VCaP (cell line): Measurements from ENCODE around the gene PCDH12.

Experiments
- H3K27ac ChIP-seq: fragments of 450-650 bp; 2 replicates; pipeline ENCODE4 v1.5.1; 2017
- TF ChIP-seq, protein P1 (sequence below): fragments of 450-650 bp; conservative IDR thresholded peaks from 2 replicates; pipeline ENCODE4 v1.5.1; 2017; ENCODE audit warnings: mild to moderate bottlenecking, moderate library complexity

Gene PCDH12

DNA sequence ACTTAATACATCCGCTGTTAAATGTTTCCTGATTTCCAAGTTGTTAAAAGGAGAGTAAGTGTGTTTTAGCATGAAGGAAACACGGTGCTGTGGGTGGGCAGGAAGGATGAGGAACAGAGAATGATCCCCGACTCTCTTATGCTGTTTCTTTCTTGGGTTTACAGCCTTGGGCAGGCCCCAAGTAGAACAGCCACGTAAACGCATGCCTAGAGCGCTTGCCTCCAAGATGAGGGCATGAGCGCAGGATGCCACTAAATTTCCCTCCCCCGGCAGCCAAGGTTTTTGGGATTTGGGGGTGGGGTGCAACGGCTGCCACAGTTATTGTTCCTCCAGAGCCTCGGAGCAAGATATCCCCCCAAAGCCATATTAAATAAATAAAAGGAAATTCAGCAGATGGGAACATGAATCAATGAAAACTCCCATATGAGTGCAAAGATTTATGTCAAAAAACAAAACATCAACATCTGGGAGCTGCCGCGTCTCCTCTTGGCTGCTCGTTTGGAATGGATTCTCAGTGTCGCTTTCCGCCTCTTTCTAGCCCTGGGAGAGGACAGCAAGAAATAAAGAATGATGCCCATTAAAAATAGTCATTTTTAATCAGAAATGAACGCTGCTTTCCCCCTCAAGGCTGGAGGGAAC is 44.3 kb downstream of the PCDH12 start:
- no peak overlapping the region; the same call in 1 of the 2 replicates for H3K27ac ChIP-seq
- TF ChIP-seq, protein P1, sequence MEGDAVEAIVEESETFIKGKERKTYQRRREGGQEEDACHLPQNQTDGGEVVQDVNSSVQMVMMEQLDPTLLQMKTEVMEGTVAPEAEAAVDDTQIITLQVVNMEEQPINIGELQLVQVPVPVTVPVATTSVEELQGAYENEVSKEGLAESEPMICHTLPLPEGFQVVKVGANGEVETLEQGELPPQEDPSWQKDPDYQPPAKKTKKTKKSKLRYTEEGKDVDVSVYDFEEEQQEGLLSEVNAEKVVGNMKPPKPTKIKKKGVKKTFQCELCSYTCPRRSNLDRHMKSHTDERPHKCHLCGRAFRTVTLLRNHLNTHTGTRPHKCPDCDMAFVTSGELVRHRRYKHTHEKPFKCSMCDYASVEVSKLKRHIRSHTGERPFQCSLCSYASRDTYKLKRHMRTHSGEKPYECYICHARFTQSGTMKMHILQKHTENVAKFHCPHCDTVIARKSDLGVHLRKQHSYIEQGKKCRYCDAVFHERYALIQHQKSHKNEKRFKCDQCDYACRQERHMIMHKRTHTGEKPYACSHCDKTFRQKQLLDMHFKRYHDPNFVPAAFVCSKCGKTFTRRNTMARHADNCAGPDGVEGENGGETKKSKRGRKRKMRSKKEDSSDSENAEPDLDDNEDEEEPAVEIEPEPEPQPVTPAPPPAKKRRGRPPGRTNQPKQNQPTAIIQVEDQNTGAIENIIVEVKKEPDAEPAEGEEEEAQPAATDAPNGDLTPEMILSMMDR, result no peak

DNA sequence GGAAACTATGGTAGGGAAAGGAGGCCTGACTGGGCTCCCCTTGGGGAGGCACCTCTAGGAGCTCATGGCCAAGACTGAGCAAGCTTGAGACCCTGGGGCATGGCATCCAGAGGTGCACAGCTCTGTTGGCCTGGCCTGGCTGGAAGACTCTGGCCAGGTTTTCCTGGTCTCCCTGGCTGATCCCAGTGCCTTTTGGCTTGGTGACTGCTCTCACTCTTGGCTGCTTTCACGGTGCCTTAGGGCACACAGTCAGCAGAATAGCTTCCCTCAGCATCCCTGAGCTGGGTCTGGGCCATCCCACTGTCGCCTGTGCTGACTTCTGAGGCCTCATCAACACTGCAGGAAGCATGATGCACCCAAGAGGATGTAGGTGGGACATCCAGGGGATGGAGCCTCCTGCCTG is 47.7 kb downstream of the PCDH12 start:
- no peak overlapping the region for H3K27ac ChIP-seq
- TF ChIP-seq, protein P1, result no peak

DNA sequence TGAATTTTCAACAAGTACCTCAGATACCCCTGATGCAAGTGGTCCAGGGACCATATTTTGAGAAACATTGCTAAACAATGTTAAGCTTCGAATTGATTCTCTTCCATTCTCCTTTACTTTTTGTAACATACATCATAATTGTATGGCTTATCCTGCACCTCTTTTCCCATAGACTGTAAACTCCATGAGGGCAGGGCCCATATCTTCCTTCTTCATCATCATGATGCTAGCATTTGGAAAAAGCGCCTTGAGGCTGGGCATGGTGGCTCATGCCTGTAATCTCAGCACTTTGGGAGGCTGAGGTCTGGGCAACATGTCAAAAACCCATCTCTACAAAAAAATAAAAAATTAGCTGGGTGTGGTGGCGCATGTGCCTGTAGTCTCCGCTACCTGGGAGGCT is 48.8 kb downstream of the PCDH12 start:
- TF ChIP-seq, protein P1, result no peak
- H3K27ac ChIP-seq, result no peak overlapping the region

DNA sequence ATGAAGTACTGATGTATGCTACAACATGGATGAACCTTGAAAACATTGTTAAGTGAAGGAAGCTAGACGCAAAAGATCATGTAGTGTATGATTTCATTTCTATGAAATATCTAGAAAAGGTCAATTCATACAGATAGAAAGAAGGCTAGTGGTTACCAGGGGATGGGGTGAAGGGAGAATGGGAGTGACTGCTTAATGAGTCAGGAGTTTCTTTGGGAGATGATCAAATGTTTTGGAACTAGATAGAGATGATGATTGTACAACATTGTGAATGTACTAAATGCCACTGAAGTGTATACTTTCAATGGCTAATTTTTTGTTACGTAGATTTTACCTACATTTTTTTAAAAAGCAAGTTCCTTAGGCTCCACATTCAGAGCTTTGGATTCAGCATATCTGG is 49.2 kb downstream of the PCDH12 start:
- TF ChIP-seq, protein P1, result no peak
- no peak overlapping the region for H3K27ac ChIP-seq

DNA sequence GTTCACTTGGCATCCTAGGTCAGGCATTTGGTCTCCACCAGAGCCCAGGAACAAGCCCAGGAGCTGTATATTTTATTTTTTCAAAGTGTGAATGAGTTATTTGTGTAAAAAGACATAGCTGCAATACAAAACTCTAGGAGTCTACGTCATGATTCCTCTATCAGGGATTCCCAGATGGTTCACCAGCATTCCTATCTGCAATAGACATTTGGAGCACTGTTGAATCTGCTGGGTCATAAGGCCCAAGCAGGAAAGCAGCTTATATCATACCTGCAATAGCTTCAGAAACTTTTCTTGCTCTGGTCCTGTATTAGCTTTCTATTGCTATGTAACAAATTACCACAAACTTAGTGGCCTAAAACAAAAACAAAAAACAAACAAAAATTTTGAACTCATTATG is 51.0 kb downstream of the PCDH12 start:
- TF ChIP-seq, protein P1, result no peak
- no peak overlapping the region for H3K27ac ChIP-seq

DNA sequence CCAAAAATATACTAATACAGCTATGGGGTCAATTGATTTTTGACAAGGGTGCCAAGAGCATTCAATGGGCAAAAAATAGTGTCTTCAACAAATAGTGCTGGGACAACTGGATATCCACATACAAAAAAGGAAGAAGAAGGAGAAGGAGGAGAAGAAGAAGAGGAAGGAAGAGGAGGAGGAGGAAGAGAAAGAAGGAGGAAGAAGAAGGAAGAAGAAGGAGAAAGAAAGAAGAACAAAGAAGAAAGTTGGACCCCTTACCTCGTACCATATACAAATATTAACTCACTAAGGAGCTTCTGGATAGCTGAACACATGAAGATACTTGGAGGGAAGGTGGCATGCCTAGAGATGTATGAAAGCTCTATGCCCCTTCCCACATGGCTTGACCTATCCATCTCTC is 51.5 kb downstream of the PCDH12 start:
- TF ChIP-seq, protein P1, result no peak
- H3K27ac ChIP-seq, result no peak overlapping the region

DNA sequence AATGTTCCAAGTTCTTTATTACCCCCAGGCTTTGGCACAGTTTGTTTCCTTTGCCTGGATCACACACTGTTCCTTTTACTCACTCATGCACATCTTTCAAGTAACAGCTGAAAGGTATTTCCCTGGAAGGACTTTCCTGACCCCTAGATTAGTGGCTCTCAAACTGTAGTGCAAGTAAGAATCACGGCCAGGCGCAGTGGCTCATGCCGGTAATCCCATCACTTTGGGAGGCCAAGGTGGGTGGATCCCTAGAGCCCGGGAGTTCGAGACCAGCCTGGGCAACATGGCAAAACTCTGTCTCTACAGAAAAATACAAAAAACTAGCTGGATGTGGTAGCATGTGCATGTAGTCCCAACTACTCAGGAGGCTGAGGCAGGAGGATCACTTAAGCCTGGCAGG is 53.5 kb downstream of the PCDH12 start:
- H3K27ac ChIP-seq, result peak overlapping the region; percentile 30; the same call in 1 of the 2 replicates
- TF ChIP-seq, protein P1, result no peak
